GM19324 (cell line): Measurements from ENCODE around the gene SCN7A.

Experiments
- ATAC-seq: cut with Tn5 transposase; IDR thresholded peaks from one replicate; pipeline ENCODE4 v1.9.1; 2021; ENCODE audit warnings: mild to moderate bottlenecking, moderate library complexity; ENCODE audit not compliant: unreplicated experiment, low FRiP score

The SCN7A gene

GRCh38 chr2:166406374-166406773 is 87.7 kb downstream of the SCN7A start:
- ATAC-seq: no peak

- ATAC-seq: no peak
Measured at GRCh38 chr2:166405569-166405926, 88.5 kb downstream of the SCN7A start.

GRCh38 chr2:166404831-166405568 is 89.0 kb downstream of the SCN7A start:
- ATAC-seq: no peak

- no peak for ATAC-seq
Measured at GRCh38 chr2:166394245-166394644, 99.8 kb downstream of the SCN7A start.

- ATAC-seq: no peak
Measured at GRCh38 chr2:166393008-166393407, 101.0 kb downstream of the SCN7A start.

- ATAC-seq: no peak
Measured at GRCh38 chr2:166388481-166389070, 105.5 kb downstream of the SCN7A start.

GRCh38 chr2:166385313-166385712 is 108.7 kb downstream of the SCN7A start:
- ATAC-seq: no peak

GRCh38 chr2:166384774-166385173 is 109.3 kb downstream of the SCN7A start:
- ATAC-seq: no peak

- no peak for ATAC-seq
Measured at GRCh38 chr2:166382448-166382847, 111.6 kb downstream of the SCN7A start.

GRCh38 chr2:166380615-166381014 is 113.4 kb downstream of the SCN7A start:
- no peak for ATAC-seq

- ATAC-seq: no peak
Measured at GRCh38 chr2:166376873-166377272, 117.2 kb downstream of the SCN7A start.

GRCh38 chr2:166376488-166376828 is 117.6 kb downstream of the SCN7A start:
- ATAC-seq: no peak

GRCh38 chr2:166375736-166376487 is 118.1 kb downstream of the SCN7A start, which contains the start of gene SCN9A:
TSS of gene SCN9A (minus strand) at chr2:166375944. CDS start at chr2:166311756, 64,188 bp downstream.
- no peak for ATAC-seq

GRCh38 chr2:166375195-166375735 is 118.8 kb downstream of the SCN7A start:
- ATAC-seq: no peak

GRCh38 chr2:166373951-166374350 is 120.1 kb downstream of the SCN7A start:
- ATAC-seq: no peak

GRCh38 chr2:166373539-166373938 is 120.5 kb downstream of the SCN7A start:
- ATAC-seq: no peak

GRCh38 chr2:166373105-166373504 is 120.9 kb downstream of the SCN7A start:
- no peak for ATAC-seq

GRCh38 chr2:166372046-166372445 is 122.0 kb downstream of the SCN7A start:
- no peak for ATAC-seq

- no peak for ATAC-seq
Measured at GRCh38 chr2:166365803-166366420, 128.1 kb downstream of the SCN7A start.

GRCh38 chr2:166365239-166365638 is 128.8 kb downstream of the SCN7A start:
- no peak for ATAC-seq
